GM21576 (cell line): ENCODE data around the gene MAP6D1.
A peak's percentile ranks its signal among the peaks of the same experiment; 100 is the strongest.

ENCODE experiments used
- ATAC-seq: cut with Tn5 transposase; IDR thresholded peaks from one replicate; pipeline ENCODE4 v1.9.1; 2021; ENCODE audit warnings: mild to moderate bottlenecking, moderate library complexity; ENCODE audit not compliant: unreplicated experiment

MAP6D1 gene

GRCh38 chr3:183825456-183826161, at the start of gene MAP6D1:
Gene MAP6D1, minus strand, starts transcription at chr3:183825577. Its CDS starts 30 bp downstream, at chr3:183825547.
- peak; percentile 52 for ATAC-seq

DNA sequence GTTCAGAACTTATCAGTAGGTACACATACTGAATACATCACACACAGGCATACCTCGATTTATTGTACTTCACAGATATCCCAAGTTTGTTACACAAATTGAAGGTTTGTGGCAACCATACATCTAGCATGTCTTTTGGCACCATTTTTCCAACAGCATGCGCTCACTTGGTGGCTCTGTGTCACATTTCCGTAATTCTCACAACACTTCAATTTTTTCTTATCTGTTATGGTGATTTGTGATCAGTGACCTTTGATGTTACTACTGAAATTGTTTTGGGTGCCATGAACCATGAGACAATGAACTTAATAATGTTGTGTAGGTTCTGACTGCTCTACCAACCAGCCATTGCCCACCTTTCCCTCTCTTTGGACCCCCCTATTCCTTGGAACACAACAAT, 48.5 kb upstream of the MAP6D1 start:
- no peak for ATAC-seq

DNA sequence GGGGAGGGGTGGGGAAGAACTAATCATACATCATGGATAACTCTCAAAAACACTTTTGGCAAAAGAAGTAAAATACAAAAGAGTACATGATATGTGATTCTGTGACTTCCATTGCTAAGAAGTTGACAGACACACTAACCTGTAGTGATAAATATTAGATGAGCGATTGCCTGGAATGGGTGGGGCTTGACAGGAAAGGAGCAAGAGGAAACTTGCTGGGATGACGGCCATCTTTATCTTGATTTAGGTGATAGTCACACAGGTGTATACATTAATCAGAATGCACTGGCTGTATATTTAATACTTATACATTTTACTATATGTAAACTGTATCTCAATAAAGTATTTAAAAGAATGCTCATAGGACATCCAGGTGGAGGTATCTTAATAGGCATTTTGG, 46.2 kb upstream of the MAP6D1 start:
- ATAC-seq = no peak

DNA sequence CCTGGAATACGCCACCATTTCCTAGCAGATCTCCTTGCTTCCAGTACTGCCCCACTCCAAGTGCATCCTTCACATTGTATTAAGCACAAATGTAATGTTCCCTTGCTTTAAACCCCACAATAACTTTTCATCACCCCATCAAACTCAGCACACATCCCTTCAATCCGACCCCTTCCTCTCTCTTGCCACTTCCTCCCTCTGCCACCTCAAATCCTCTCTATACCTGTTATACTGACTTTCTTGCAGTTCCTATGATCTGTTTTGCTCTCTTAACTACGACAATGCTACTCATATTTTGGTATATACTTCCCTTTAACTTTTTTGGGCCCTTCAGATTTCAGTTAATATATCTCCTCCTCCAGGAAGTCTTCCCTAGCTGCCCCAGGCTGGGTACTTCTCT, 45.2 kb upstream of the MAP6D1 start:
- ATAC-seq = no peak

GRCh38 chr3:183868796-183869195, 43.4 kb upstream of the MAP6D1 start:
- ATAC-seq = no peak

GRCh38 chr3:183862610-183863009, 37.2 kb upstream of the MAP6D1 start:
- no peak for ATAC-seq

GRCh38 chr3:183857863-183858262, 32.5 kb upstream of the MAP6D1 start:
- ATAC-seq = no peak

DNA sequence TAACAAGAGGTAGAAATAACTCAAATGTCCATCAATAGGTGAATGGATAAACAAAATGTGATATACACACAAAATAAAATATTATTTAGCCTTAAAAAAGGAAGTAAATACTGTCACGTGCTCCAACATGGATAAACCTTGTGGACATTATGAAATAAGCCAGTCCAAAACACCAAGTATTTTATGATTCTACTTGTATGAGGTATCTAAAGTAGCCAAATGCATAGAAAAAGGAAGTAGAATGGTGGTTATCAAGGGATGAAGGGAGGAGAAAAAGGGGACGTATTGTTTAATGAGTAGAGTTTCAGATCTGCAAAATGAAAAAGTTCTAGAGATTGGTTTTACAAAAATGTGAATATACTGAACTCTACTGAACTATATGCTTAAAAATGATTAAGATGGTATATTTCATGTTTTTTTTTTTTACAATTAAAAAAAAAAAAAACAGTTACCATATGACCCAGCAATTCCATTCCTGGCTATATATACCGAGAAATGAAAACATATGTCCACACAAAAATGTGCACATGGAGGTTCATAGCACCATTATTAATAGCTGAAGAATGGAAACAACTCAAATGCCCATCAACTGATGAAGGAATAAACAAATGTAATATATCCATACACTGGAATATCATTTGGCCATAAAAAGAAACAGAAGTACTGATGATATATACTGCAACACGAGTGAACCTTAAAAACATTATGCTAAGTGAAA, 29.1 kb upstream of the MAP6D1 start:
- ATAC-seq = no peak

- no peak for ATAC-seq
Observed at GRCh38 chr3:183845608-183846288, 20.4 kb upstream of the MAP6D1 start.

DNA sequence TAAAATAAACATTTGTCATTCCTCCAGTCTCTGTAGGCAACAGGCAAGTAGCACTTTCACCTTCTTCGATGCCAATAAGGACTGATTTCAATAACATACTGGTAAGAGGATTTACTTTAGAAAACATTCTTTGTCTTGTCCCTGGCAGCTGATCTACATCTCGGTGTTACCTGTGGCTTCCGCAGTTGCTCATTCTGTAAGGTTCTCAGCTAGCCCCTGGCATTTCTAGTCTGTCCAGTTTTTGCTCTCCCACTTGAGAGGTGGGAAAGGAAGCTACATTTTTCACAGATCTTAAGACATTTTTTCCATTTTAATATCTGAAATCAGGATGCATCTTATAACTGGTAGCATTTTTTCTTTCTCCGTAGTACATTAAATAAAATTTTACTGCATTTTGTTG, 19.7 kb upstream of the MAP6D1 start:
- no peak for ATAC-seq

DNA sequence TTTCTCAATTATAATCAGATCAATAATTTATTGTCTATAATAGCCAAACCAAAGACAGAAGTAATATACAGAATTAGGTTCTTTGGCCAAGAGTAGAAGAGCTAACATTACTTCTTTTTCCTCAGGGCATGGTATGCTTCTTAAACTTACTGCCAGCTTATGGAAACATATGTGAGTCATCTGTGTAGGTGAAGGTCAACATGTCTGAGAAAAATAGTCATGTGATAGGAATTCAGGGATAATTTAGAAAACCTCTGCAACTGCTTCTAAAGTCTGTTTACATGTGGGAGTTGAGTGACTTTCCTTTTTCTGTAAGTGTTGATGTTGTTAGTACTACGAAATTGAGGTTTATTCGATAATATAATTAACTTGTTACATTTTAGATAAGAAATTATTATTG, 19.2 kb upstream of the MAP6D1 start:
- no peak for ATAC-seq

- no peak for ATAC-seq
Observed at GRCh38 chr3:183839751-183840150, 14.4 kb upstream of the MAP6D1 start.

DNA sequence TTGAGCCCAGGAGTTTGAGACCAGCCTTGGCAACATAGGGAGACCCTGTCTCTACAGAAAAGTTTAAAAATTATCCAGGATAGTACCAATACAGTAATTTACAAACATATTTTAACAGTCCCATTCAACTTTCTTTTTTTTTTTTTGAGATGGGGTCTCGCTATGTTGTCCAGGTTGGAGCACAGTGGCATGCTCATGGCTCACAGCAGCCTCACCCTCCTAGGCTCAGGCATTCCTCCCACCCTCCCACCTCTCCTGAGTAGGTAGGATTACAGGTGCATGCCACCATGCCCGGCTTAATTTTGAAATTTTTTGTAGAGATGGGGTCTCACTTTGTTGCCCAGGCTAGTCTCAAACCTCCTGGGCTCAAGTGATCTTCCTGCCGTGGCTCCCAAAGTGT, 12.5 kb upstream of the MAP6D1 start:
- no peak for ATAC-seq

DNA sequence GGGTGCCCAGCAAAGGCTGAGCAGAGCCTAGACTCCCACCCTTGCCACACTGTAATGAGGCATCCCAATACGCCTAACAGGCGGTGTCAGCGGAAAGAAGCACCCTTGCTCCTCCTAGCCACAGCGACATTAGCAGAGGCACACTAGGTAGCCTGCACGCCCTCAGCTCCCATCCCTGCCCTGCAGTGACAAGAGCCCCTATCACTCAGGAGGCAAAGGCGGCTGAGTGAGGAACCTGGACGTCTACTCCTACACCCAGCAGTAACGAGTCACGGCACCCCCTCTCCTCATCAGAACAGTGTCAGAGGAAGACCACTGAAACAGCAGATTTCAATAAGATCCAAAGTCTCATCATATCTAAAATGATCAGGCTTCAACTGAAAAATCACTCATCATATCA, 12.0 kb upstream of the MAP6D1 start:
- no peak for ATAC-seq

- no peak for ATAC-seq
Observed at GRCh38 chr3:183833516-183833915, 8.1 kb upstream of the MAP6D1 start.

- no peak for ATAC-seq
Observed at GRCh38 chr3:183830187-183830586, 4.8 kb upstream of the MAP6D1 start.

DNA sequence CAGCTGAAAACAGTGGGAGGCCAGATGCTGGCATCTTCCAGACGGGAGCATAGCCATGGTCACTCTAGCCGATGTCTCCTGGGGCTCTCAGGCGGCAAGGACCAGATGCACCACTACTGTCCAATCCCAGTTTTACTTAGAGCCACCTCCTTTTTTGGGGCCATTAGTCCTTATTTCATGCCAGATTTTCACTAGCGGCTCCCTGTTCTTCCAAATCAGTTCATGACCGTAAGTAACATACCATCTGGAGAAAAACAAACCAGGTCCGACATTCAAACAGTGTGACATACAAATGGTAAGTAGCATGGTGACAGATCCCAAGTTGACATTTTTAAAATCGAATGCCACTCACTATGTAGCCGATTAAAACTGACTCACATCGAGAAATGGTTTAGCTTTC, 4.1 kb upstream of the MAP6D1 start:
- ATAC-seq = no peak

DNA sequence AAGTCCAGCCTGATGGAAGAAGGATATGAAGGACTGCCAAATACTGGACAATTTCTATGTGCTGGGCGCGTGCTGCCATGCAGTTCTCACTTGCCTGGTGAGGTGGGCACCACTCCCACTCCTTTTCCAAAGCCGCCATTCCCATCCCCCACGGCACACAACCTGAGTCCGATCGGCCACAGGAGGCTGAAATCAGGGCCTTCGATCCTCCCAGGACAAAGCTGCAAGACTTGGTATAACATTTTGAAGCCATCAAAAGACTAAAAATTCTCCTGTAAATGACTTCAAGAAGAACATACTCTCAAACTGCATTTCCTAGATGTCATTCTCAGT, 3.1 kb upstream of the MAP6D1 start:
- no peak for ATAC-seq

DNA sequence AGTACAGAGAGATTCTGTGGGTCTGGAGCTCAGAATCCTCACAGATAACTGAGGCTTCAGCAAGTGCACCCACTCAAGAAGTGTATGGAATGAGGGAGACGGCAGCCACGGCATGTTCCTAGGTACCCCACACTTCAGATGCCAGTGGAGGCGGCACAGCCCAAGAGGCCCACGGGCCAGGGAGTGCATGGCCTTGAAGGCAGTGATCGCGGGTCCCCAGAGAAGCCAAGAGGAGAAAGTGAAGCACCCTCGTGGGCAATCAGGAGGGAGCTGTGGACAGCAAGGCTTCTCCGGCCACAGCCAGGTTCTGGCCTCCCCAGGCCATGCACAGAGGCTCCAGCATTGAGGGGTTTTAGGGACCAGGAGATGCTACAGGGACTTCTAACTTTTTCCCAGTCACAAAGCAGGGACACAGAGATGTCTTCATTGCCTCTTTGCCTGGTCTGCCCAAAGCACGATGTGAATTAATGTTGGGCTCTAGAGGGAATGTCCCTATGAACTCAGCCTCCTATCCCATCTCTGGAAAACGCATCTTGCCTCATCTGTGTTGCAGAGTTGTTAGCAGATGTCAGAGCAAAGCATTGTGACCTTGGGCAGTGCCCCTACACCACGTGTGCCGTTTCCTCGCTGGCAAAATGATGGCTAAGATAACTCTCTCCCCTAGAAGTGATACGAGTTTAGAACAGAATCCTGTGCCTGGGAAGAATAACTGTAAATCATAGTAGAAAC, 2.6 kb upstream of the MAP6D1 start:
- no peak for ATAC-seq

- ATAC-seq = no peak
Observed at GRCh38 chr3:183826448-183827250, 1.3 kb upstream of the MAP6D1 start.
